ENCODE data around the gene NET1.
A peak's percentile ranks its signal among the peaks of the same experiment; 100 is the strongest.

Gene NET1

DNA sequence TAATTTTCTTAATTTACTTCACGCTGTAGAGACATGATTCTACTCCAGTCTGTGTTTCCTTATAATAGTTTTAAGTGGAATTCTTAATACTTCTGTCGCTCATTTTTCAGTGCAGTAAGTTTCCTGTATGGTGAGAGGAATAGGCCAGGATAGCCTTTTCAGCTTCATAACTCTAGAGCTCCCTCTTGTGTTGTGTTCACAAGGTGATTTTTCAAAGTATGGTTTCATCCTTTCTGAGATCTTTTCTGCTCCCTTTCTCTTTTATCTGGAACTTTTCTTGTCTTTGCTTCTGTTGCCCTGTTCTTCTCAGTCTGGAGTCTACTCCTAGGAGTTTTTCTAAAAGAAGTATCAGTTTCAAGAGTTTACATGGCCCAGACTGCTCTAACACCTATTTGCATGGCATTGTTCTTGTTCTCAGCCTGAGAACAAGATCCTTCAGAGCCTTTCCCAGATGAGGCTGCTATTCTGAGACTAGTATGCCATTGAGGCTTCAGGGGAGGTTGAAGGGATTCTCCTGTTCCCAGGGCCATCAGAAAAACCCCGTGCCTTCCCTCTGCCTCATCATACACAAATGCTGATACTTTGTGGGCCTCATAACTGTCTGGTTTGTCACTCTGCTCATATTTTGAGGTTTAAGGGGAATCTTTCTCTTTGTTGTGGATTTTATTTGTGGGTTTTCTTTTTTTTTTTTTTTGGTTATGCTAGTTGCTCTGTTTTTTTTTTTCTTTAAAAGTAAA lies 21.8 kb downstream of the NET1 start:
- no peak overlapping the region for H3K4me3 ChIP-seq (ENCODE audit: low read depth, low read length)
- TF ChIP-seq, protein P1, sequence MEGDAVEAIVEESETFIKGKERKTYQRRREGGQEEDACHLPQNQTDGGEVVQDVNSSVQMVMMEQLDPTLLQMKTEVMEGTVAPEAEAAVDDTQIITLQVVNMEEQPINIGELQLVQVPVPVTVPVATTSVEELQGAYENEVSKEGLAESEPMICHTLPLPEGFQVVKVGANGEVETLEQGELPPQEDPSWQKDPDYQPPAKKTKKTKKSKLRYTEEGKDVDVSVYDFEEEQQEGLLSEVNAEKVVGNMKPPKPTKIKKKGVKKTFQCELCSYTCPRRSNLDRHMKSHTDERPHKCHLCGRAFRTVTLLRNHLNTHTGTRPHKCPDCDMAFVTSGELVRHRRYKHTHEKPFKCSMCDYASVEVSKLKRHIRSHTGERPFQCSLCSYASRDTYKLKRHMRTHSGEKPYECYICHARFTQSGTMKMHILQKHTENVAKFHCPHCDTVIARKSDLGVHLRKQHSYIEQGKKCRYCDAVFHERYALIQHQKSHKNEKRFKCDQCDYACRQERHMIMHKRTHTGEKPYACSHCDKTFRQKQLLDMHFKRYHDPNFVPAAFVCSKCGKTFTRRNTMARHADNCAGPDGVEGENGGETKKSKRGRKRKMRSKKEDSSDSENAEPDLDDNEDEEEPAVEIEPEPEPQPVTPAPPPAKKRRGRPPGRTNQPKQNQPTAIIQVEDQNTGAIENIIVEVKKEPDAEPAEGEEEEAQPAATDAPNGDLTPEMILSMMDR (conservative IDR thresholded peaks at IDR 0.05; ENCODE audit: low read depth, low read length) = peak; percentile 67
- peak; percentile 87 for DNase-seq (ENCODE audit: low read depth)

DNA sequence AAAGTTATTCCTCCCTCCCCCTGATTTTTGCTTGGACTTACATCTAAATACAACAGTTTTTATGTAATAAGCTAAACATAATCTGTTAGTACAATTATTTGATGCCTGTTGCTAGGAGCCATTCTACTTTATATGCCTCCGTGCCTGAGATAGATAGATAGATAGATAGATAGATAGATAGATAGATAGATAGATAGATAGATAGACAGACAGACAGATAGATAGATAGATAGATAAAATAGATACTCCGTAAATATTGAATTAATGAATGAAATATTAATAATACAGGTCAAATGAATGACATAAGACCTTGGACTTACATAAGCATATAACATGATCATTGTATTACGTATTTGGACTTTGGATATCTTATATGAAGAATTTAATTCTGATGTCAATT lies 23.0 kb downstream of the NET1 start:
- TF ChIP-seq, protein P1 (conservative IDR thresholded peaks at IDR 0.05; ENCODE audit: low read depth, low read length) = no peak
- no peak overlapping the region for H3K4me3 ChIP-seq (ENCODE audit: low read depth, low read length)
- no peak for DNase-seq (ENCODE audit: low read depth)

DNA sequence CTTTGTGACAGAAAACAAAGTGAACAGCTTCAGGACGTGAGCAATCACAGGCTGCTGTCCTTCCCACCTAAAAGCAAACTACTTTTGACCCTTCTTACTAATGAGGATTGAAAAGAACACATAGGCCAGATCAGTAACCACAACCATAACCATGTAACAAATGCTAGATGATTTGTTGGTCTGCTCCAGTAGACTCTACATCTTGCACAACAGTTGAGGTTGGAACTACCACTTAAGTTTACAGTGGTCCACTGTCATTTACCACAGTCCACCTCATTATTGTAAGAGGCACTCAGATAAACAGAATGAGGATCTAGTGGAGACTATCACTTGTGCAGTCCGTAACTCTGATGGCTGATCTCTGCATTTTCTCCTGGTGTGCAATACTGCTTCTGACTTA lies 27.8 kb downstream of the NET1 start:
- DNase-seq (ENCODE audit: low read depth) = no peak

DNA sequence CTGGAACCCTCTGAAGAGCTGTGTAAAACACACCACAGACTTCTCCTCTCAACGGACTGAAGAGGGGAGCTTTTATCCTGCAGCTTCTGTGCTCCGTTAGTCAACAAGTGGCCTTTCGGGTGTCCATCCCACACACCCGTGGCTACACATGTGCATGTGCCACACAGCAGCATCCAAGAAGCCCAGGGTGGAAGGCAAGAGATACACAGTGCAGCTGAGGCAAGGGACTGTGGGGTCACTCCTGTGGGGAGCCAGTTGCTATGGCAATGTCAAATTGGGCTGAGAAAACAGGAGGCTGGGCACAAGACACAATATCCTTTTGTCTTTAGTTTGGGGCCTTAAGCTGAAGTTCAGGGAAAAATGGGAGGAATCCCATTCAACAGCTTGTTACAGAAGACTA lies 28.7 kb downstream of the NET1 start:
- TF ChIP-seq, protein P1 (conservative IDR thresholded peaks at IDR 0.05; ENCODE audit: low read depth, low read length) = no peak
- no peak for DNase-seq (ENCODE audit: low read depth)
- H3K4me3 ChIP-seq (ENCODE audit: low read depth, low read length) = no peak overlapping the region

More for the DNA sequence above, 27.8 kb downstream of the NET1 start:
- H3K4me3 ChIP-seq (ENCODE audit: low read depth, low read length) = no peak overlapping the region
- TF ChIP-seq, protein P1 (conservative IDR thresholded peaks at IDR 0.05; ENCODE audit: low read depth, low read length) = no peak

DNA sequence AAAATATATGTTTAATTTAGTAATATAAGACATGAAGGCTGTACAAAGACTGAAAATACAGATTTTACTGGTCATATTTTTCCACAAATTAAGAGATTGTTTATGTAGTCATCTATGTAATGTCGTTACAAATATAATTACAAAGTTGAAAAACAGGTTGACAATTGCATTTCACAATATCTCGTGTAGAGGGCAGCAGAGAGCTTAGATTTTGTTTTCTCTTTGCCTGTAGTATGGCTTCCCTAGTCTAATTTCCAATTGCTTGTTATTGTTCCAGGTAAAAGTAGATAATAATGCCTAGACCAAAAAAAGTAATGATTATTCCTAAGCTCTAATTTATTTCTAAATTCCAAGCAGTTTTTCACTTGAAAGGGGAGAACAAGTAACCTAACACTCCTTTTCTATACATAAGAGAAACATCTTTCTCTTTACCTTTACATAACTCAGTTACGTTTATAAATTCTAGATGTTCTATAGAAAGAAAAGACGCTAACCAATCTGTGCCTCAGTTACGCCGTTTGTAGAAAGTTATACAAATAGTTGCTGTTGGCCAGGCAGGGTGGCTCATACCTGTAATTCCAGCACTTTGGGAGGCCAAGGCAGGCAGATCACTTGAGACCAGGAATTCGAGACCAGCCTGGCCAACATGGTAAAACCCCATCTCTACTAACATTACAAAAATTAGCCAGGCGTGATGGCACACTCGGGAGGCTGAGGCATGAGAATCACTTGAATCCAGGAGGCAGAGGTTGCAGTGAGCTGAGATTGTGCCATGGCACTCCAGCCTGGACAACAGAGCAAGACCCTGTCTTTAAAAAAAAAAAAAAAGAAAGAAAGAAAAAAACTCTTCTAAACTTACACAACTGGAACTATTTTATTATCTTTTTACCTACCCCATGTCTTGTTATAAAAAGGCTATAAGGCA lies 30.0 kb downstream of the NET1 start:
- DNase-seq (ENCODE audit: low read depth) = peak; percentile 71
- TF ChIP-seq, protein P1 (conservative IDR thresholded peaks at IDR 0.05; ENCODE audit: low read depth, low read length) = peak; percentile 68
- H3K4me3 ChIP-seq (ENCODE audit: low read depth, low read length) = no peak overlapping the region

DNA sequence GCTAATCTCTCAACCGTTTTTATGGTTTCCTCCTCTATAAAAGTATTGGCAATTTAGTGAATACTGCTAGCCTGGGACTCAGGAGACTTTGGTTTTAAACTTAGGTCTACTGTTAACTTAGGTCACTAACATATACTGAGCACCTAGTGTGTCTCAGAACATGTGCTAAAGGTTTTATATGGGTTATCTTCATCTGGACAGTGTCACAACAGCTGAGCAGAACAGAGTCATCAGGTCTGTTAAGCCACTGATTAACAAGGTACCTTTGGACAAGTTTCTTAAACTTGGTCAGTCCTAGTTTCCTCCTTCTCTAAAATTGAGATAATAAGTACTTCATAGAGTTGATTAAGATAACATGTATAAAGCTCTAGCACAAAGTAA lies 30.6 kb downstream of the NET1 start:
- no peak overlapping the region for H3K4me3 ChIP-seq (ENCODE audit: low read depth, low read length)
- TF ChIP-seq, protein P1 (conservative IDR thresholded peaks at IDR 0.05; ENCODE audit: low read depth, low read length) = no peak

More for the DNA sequence above, 30.6 kb downstream of the NET1 start:
- DNase-seq (ENCODE audit: low read depth) = no peak
